ENCODE results near the gene CD99L2. TPM values are rescaled to one million over a fixed set of nuclear protein-coding genes. Genes with fewer than 3 reads are reported as not detected.

Gene CD99L2
- total RNA-seq, 1 experiment from 2014 or later = 9.4 TPM

DNA sequence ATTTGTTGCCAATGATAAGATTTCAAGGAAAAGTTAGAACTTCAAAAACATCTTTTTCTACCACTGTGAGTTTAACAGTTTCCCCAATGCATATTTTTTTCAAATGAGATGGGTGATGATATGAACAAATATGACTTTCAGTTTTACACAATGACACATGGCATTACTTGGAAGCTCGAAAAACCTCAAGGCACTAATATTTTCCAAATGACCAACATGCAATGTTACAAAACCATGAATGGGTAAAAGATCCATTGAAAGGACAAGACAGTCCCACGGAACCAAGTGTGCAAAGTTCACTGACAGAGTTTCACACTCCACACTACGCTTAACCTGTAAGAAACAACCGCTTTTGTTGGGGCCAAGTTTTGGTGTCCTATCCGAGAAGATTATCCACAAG, 84.5 kb downstream of the CD99L2 start (continued):
- TF ChIP-seq RORB (CRISPR knock-in tag; IDR thresholded peaks at IDR 0.05) = no peak
- TF ChIP-seq ZNF219 (CRISPR knock-in tag; IDR thresholded peaks at IDR 0.05; ENCODE audit: borderline replicate concordance) = no peak
- TF ChIP-seq GTF2I (CRISPR knock-in tag; conservative IDR thresholded peaks at IDR 0.05) = no peak
- no peak for TF ChIP-seq GRHL2 (CRISPR knock-in tag; IDR thresholded peaks at IDR 0.05; ENCODE audit: insufficient replicate concordance, severe bottlenecking)
- no peak for TF ChIP-seq MLX (CRISPR knock-in tag; IDR thresholded peaks at IDR 0.05)
- no peak for TF ChIP-seq E2F4 (CRISPR knock-in tag; IDR thresholded peaks at IDR 0.05; ENCODE audit: borderline replicate concordance, low read depth)
- no peak for TF ChIP-seq EMX1 (CRISPR knock-in tag; IDR thresholded peaks at IDR 0.05)
- no peak for TF ChIP-seq JAZF1 (CRISPR knock-in tag; IDR thresholded peaks at IDR 0.05)
- TF ChIP-seq NR3C1 (CRISPR knock-in tag; conservative IDR thresholded peaks at IDR 0.05; ENCODE audit: low read depth) = no peak
- no peak for TF ChIP-seq STAT6 (CRISPR knock-in tag; conservative IDR thresholded peaks at IDR 0.05; ENCODE audit: low read depth)
- no peak for TF ChIP-seq AFF4 (CRISPR knock-in tag; IDR thresholded peaks at IDR 0.05; ENCODE audit: borderline replicate concordance)
- no peak for TF ChIP-seq ZNF396 (CRISPR knock-in tag; IDR thresholded peaks at IDR 0.05; ENCODE audit: borderline replicate concordance)
- no peak for TF ChIP-seq SP1 (CRISPR knock-in tag; conservative IDR thresholded peaks at IDR 0.05)

DNA sequence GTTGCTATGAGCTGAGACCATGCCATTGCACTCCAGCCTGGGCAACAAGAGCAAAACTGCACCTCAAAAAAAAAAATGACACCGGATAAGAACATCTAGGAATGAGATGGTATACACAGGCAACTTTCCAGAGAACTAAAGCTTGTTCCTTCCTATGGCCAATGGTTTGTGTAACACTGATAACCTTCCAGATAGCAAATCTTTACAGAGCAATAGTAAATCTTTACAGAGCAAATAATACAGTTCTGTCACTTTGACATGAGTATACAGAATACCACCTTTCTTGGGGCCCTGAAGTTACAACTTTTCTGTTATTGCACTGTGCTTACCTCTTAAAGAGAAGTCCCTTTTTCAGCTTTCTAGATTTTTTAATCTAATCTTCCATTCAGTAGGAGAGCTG, 91.6 kb downstream of the CD99L2 start:
- peaks cover 8% of the 10 kb centered on the region; the same call in 1 of the 2 replicates for H3K36me3 Mint-ChIP-seq
- H3K27ac Mint-ChIP-seq = no peak overlapping the region
- H3K4me3 Mint-ChIP-seq = no peak overlapping the region
- CTCF ChIA-PET = no interaction called here
- no peak for DNase-seq (ENCODE audit: low spot score)
- H3K9me3 Mint-ChIP-seq = no peaks in the 10 kb centered on the region
- POLR2A ChIA-PET = no interaction called here
- no peaks in the 10 kb centered on the region for H3K27me3 Mint-ChIP-seq (ENCODE audit: low read depth)
- ATAC-seq = no peak
- no peaks in the 10 kb centered on the region for H3K4me1 Mint-ChIP-seq
- TF ChIP-seq CBFB (CRISPR knock-in tag; IDR thresholded peaks at IDR 0.05; ENCODE audit: low read depth) (no peak), TCF7 (CRISPR knock-in tag; IDR thresholded peaks at IDR 0.05; ENCODE audit: low read depth) (no peak), ATF2 (CRISPR knock-in tag; IDR thresholded peaks at IDR 0.05; ENCODE audit: borderline replicate concordance, low read depth) (no peak), STAT6 (CRISPR knock-in tag; conservative IDR thresholded peaks at IDR 0.05; ENCODE audit: low read depth) (no peak), ZMAT4 (CRISPR knock-in tag; IDR thresholded peaks at IDR 0.05) (no peak), CREB1 (CRISPR knock-in tag; IDR thresholded peaks at IDR 0.05) (no peak)
- TF ChIP-seq, protein P1, sequence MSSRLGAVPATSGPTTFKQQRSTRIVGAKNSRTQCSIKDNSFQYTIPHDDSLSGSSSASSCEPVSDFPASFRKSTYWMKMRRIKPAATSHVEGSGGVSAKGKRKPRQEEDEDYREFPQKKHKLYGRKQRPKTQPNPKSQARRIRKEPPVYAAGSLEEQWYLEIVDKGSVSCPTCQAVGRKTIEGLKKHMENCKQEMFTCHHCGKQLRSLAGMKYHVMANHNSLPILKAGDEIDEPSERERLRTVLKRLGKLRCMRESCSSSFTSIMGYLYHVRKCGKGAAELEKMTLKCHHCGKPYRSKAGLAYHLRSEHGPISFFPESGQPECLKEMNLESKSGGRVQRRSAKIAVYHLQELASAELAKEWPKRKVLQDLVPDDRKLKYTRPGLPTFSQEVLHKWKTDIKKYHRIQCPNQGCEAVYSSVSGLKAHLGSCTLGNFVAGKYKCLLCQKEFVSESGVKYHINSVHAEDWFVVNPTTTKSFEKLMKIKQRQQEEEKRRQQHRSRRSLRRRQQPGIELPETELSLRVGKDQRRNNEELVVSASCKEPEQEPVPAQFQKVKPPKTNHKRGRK (CRISPR knock-in tag; IDR thresholded peaks at IDR 0.05; ENCODE audit: borderline replicate concordance) = no peak
- TF ChIP-seq, protein P2, sequence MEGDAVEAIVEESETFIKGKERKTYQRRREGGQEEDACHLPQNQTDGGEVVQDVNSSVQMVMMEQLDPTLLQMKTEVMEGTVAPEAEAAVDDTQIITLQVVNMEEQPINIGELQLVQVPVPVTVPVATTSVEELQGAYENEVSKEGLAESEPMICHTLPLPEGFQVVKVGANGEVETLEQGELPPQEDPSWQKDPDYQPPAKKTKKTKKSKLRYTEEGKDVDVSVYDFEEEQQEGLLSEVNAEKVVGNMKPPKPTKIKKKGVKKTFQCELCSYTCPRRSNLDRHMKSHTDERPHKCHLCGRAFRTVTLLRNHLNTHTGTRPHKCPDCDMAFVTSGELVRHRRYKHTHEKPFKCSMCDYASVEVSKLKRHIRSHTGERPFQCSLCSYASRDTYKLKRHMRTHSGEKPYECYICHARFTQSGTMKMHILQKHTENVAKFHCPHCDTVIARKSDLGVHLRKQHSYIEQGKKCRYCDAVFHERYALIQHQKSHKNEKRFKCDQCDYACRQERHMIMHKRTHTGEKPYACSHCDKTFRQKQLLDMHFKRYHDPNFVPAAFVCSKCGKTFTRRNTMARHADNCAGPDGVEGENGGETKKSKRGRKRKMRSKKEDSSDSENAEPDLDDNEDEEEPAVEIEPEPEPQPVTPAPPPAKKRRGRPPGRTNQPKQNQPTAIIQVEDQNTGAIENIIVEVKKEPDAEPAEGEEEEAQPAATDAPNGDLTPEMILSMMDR (IDR thresholded peaks at IDR 0.05) = no peak
